HG03460 (cell line): ENCODE measurements around the gene TOMM40.
"Not testable (repeated sequence)": the region's sequence is repeated elsewhere in the genome, so short reads cannot be mapped to it uniquely, and the experiment has no call there.

ENCODE experiments used
- ATAC-seq: cut with Tn5 transposase; IDR thresholded peaks from one replicate; pipeline ENCODE4 v1.9.1; 2021; ENCODE audit not compliant: unreplicated experiment

TOMM40 gene

DNA sequence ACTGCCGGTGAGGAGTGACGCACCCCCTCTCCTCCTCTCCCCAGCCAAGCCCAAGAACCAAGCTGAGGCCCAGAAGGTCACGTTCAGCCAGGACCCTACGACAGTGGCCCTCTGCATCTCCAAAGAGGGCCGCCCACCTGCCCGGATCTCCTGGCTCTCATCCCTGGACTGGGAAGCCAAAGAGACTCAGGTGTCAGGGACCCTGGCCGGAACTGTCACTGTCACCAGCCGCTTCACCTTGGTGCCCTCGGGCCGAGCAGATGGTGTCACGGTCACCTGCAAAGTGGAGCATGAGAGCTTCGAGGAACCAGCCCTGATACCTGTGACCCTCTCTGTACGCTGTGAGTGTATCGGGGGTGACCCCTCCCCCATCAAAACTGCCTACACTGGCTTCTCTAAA, 19.2 kb upstream of the TOMM40 start:
- ATAC-seq, result no peak

DNA sequence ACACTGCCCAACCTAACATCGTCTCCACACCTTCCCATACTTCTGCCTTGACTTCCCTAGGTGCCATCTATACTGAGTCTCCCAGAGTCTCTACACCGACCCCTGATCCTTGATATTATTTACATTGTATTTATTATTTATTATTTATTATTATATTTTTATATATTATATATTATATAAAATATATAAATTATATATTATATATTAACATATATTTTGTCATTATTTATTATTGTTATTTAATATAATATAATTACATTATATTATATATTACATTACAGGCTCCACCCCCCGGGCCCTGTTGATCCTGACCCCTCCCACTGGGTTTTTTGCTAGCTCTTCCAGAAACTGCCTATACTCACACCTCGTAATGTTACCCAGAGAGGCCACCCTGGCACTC, 18.4 kb upstream of the TOMM40 start:
- ATAC-seq, result no peak

DNA sequence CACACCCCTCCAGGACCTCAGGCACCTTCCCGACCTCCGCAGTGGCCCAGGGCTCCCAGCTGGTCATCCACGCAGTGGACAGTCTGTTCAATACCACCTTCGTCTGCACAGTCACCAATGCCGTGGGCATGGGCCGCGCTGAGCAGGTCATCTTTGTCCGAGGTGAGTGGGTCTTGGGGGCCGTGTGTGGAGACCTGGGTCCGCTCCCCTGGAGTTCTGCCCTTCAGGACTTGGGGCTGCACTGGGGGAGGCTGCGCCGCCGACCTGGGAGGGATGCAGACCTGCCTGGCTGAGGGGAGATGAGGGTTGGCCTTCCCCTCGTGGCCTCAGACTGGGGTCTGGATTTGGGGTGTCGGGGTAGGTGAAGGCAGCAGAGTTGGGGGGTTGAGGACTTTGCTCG, 16.7 kb upstream of the TOMM40 start:
- ATAC-seq, result no peak

DNA sequence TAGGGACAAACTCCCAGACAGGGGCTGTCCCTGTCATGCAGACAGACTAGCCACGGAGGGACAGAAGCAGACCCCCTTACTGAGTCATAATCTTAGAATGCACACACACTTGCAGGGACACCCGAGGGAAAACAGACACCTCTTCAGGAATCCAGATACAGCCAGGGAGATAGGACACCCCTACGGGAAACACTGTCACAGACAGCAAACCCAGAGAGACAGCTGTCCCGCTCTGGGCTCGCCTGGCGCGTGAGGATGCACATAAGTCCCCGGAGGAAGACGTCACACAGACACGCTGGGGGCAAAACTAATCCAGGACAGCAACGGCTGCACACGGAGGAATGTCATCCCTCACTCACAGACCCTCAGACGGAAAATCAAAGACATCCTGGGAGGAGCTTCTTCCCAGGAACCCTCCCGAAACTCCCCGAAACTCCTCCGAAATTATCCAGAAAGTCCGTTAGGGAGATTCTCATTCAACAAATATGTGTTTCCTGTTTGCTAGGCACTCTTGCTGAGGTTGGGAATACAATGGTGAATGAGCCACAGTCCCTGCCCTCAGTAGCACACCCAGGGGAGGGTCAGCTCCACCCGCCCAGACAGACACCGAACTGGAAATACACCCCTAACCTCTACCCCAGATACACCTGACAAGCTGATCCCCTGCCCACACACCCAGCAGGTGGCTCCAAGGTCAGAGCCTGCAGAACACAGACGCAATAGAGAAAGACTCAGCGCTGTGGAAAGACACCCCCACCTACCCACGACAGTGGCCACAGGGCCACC, 15.2 kb upstream of the TOMM40 start:
- ATAC-seq, result no peak

DNA sequence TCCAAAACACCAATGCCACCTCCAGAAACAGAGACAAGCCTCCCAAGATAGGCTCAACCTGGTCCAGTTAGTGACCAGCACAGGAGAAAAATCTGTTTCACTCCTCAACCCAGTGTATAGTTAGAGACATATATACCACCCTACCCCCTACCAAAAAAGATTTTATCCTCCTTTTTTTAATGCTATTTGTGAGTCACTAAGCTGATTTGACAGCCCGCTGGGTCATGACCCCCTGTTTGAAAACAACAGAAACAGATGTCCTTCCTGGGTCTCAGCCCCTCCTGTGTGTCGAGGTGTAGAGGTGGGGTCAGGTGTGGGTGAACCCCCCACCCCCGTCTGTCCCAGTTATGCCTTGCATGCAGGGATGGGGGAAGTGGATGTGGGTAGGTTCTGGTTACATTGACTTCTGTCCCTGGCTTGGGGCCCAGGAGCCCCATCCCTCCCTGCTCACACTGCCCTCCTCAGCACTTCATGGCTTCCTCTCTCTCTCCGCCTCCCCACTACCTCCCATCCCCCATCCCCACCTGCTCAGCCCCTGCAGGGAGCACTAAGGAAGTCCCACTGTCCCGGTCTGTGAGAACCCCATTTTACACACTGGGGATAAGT, 14.0 kb upstream of the TOMM40 start:
- ATAC-seq, result no peak

DNA sequence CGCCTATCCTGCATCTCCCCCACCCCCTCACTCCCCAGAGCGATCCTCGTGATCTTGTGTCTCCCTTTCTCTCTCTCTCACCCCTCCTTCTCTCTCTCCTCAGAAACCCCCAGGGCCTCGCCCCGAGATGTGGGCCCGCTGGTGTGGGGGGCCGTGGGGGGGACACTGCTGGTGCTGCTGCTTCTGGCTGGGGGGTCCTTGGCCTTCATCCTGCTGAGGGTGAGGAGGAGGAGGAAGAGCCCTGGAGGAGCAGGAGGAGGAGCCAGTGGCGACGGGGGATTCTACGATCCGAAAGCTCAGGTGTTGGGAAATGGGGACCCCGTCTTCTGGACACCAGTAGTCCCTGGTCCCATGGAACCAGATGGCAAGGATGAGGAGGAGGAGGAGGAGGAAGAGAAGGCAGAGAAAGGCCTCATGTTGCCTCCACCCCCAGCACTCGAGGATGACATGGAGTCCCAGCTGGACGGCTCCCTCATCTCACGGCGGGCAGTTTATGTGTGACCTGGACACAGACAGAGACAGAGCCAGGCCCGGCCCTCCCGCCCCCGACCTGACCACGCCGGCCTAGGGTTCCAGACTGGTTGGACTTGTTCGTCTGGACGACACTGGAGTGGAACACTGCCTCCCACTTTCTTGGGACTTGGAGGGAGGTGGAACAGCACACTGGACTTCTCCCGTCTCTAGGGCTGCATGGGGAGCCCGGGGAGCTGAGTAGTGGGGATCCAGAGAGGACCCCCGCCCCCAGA, 12.8 kb upstream of the TOMM40 start:
- ATAC-seq, result no peak

DNA sequence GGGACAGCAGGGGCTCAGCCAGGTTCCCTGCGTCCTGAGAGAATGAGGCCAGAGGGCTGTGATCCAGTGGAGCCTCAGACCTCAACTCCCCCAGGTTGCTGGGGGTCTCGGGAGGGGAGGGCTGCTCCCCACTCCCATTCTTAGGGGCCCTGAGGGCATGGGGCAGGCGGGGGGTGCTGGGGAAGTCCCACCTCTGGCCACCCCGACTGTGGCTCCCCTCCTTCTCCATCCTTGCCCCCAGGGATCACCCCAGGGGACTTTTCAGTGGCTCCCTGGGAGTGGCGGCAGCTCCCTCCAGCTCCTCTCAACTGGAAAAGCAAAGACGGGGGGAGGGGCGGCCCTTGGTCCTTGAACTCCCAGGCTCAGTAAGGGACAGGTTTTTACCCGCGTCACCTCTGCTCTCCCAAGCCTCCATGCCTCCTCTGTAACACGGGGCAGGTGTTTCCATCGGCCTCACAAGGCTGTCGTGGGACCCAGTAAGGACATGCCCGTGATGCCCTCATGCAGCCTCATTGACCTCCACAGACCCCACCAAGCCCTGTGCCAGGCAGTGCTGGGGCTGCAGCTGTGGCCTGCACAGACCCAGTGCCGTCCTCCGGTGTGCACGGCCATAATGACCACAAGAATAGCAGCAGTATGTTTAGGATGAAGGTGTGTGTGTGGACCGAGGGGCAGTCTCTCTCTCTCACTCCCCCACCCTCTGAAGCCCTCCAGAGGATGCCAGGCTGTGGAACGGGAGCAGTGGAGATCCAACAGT, 11.6 kb upstream of the TOMM40 start:
- no peak for ATAC-seq

DNA sequence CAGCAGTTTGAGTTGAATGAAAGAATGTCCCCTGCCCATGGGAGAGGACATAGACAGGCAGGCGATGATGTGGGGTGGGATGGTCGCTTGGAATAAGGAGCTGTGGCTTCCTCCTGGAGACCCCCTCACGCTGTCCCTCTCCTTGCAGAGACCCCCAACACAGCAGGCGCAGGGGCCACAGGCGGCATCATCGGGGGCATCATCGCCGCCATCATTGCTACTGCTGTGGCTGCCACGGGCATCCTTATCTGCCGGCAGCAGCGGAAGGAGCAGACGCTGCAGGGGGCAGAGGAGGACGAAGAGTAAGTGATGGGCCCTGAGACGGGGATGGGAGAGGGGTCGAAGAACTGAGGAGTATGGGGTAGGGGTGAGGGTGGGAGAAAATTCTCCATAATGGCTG, 9.0 kb upstream of the TOMM40 start:
- ATAC-seq, result no peak

DNA sequence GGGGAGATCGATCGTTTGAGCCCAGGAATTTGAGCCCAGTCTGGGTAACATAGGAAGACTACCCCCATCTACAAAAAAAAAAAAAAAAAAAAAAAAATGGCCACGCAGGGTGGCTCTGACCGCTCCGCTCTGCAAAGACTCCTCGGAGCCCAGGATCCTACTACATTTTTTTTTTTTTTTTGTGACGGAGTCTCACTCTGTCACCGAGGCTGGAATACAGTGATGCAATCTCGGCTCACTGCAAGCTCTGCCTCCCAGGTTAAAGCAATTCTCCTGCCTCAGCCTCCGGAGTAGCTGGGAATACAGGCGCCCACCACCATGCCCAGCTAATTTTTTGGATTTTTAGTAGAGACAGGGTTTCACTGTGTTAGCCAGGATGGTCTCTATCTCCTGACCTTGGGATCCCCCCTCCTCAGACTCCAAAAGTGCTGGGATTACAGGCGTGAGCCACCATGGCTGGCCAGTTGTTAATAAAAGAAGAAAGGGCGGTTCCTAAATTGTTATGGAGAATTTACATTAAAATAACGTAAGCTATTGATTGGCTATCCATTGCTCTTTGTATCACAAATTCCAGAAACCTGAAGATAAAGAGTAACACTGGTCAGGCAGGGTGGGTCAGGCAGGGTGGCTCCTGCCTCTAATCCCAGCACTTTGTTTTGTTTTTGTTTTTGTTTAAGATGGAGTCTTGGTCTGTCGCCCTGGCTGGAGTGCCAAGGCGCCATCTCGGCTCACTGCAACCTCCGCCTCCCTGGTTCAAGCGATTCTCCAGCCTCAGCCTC, 8.2 kb upstream of the TOMM40 start:
- not testable (repeated sequence) for ATAC-seq

DNA sequence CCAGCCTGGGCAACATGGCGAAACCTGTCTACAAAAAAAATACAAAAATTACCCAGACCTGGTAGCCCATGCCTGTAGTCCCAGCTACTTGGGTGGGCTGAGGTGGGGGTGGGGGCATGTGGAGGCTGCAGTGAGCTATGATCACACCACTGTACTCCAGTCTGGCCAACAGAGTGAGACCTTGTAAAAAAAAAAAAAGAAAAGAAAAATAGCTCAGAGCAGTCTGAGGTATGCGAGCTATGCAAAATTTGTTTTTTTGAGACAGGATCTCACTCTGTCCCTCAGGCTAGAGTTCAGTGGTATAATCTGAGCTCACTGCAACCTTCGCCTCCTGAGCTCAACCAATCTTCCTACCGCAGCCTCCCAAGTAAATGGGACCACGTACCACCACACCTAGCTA, 7.1 kb upstream of the TOMM40 start:
- no peak for ATAC-seq

DNA sequence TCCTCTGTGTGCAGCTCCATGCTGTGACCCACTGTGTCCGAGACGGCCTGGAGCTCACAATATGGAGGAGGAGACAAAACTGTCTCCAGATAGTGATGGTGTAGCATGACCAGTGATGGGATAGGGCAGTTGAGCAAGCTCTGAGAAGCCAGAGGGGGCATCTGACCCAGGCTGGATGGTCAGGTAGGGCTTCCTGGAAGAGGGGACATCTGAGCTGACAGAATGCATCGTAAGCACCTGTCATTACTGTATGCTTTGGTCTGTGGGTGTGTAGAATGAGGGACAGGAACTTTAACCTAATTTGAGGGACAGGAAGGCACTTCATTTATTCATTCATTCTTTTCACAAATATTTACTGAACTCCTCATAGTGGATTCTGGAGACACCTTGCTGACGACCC, 6.5 kb upstream of the TOMM40 start:
- ATAC-seq, result no peak

DNA sequence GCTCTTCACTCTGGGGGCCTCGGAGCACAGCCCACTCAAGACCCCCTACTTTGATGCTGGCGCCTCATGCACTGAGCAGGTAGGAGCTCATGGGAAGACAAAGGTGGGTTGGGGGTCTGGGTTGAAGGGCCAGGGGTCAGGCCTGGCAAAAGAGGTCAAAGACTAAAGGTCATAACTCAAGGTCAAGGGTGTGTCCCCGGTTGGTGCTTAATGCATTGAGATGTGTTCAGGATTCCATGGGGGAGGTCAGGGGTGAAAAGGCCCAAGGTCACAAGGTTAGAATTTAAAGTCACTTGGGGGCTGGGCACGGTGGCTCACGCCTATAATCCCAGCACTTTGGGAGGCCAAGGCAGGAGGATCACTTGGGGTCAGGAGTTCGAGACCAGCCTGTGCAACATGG, 4.9 kb upstream of the TOMM40 start:
- ATAC-seq, result no peak

DNA sequence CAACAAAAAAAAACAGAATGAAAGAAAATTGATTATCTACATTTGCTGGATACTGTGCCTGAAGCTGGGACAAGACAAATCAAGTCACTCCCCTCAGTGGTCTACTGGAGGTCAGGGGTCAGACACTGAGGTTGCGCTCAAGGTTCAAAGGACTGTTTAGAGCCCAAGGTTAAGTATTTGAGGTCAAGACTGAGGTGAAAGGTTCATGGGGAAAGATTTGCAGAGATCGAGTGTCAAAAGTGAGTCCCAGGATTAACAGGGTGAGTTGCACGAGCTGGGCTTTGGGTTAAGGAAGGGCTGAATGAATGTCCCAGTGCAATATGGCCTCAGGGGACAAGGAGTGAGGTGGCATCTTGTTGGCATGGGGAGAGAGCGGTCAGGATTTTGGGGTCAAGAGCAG, 3.4 kb upstream of the TOMM40 start:
- no peak for ATAC-seq

DNA sequence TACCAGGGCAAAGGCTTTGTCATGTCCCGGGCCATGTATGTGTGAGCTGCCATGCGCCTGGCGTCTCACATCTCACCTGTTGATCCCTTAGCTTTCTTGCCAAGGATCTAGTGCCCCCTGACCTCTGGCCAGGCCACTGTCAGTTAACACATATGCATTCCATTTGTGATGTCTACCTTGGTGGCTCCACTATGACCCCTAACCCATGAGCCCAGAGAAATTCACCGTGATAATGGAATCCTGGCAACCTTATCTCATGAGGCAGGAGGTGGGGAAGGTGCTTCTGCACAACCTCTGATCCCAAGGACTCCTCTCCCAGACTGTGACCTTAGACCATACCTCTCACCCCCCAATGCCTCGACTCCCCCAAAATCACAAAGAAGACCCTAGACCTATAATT, 2.7 kb upstream of the TOMM40 start:
- ATAC-seq, result not testable (repeated sequence)

DNA sequence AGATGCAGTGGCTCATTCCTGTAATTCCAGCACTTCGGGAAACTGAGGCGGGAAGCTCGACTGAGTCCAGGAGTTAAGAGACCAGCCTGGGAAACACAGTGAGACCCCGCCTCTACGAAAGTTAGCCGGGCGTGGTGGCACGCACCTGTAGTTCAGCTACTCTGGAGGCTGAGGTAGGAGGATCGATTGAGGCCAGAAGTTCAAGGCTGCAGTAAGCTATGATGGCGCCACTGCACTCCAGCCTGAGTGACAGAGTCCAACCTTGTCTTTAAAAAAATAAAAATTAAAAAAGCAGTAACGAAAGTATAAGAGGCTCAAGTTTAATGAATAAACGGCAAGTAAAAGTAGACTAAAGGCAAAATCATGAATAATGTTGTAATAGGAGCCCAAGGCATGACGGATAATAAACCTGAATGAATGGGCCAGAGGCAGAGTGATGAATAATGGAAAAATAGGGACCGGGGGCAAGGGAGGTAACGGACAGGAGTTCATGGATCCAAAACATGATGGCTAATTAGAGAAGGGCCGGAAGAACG, 1.2 kb upstream of the TOMM40 start:
- no peak for ATAC-seq

DNA sequence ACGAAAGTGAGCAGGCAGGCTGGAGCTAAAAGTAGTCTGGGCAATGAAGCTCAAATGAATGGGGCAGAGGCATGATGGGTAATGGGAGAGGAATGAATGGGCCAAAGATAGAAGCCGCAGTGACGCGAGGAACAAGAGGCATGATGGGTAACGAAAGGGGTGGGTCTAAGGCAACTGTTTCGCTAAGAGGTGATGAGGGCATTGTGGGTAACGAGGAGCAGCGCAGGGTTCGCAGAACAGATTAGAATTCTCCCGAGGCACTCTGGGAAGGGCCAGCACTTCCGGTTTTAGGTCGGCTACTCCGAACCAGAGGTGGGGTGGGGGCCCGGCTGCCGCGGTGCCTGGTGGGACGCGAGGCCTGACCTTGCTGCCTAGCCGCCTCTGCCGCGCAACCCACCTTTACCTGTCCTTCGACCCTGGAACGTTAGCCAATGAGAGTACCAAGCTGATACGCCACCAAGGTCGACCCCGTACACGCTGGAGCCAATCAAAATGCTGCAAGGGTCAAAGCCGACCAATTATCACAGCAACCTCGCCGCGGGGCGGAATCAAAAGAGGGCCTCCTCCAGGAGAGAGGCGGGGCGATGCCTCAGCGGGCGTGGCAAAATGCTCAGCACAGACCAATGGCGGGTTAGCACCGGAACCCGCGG, 563 bp upstream of the TOMM40 start:
- peak; percentile 78 for ATAC-seq

DNA sequence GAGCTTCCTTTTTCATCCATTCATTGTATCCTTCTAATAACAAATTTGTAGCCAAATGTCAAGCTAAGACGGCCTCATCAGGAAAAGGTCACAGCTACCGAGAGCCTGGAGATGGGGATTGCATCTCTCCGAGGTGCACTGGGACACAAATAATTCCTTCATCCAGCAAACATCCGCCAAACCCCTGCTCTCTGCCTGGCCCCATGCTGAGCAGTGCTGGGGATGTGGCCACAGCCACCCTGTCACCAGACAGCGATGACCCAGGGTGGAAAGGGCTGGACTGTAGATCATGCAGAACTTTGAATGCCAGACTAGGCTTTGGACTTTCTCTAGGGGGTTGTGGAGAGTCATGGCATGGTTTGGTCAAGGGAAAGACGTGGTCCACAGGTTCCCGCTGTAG, 1.9 kb downstream of the TOMM40 start:
- ATAC-seq, result no peak

DNA sequence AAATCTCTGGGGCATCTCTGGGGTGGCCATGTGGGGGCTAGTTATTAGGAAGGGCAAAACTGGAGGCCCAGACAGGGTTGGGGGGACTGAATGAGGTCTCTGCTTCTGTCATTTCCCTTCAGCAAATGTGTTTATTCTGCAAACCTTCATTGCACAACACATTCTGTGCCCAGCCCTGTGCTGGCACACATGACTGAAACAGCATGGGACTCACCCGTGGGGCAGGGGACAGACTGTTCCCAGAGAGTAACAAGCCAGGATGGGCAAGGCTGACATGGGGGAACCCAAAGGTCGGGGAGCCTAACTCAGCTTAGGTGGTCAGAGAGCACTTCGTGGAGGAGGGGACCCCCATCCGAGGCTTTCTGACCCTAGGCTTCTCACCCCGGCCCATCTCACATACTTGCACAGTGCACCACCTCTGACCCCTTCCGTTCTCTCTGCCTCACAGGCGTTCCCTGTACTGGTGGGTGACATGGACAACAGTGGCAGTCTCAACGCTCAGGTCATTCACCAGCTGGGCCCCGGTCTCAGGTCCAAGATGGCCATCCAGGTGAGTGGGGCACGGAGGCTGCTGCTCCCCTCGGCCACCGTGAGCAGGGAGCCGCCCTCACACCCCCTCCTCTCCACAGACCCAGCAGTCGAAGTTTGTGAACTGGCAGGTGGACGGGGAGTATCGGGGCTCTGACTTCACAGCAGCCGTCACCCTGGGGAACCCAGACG, 2.4 kb downstream of the TOMM40 start:
- no peak for ATAC-seq

DNA sequence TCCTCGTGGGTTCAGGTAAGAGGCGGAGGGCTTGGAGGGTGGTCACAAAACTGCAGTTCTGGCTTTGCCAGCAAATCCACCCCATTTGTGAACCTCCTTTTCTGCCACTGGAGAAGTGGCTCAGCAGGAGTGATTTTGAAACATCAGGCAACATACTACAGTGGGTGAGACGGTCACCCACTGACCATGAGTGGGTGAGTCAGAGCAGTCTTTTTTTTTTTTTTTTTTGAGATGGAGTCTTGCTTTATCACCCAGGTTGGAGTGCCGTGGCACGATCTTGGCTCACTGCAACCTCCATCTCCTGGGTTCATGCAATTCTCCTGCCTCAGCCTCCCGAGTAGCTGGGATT, 3.0 kb downstream of the TOMM40 start:
- no peak for ATAC-seq
